Keratinocyte (primary cell): ENCODE data around the gene PAOX. TPM values are rescaled to one million over a fixed set of nuclear protein-coding genes. Genes with fewer than 3 reads are reported as not detected.

ENCODE experiments used
- DNase-seq: peaks from one replicate; pipeline ENCODE4 v3.0.0-alpha.2; 2011; ENCODE audit warnings: low read depth, missing footprints, low spot score
- FAIRE-seq: peaks from 2 replicates; lab custom pipeline; 2011; peaks lifted over from hg19 to GRCh38; lab: Jason Lieb, UNC
- H2AFZ ChIP-seq: 2 replicates; pipeline ENCODE4 v1.6.0; 2012; ENCODE audit warnings: low read length, control low read depth, inconsistent platforms; ENCODE audit not compliant: control insufficient read depth
- H3K27ac ChIP-seq: 2 replicates; pipeline ENCODE4 v1.5.1; 2011; ENCODE audit warnings: low read length; ENCODE audit not compliant: control insufficient read depth, insufficient read depth
- H3K27me3 ChIP-seq: 3 replicates; pipeline ENCODE4 v1.6.0; 2011; ENCODE audit warnings: low read length; ENCODE audit not compliant: control insufficient read depth, insufficient read depth; ENCODE audit errors: extremely low read depth
- H3K36me3 ChIP-seq, 2 experiments: 2 replicates in 1 of 2; 3 replicates in 1 of 2; pipeline ENCODE4 v1.5.1; 2011; ENCODE audit warnings: low read length in 2 of 2, mild to moderate bottlenecking in 1 of 2; ENCODE audit not compliant: control insufficient read depth in 2 of 2, insufficient read depth in 2 of 2; ENCODE audit errors: extremely low read depth in 1 of 2
- H3K4me1 ChIP-seq: 3 replicates; pipeline ENCODE4 v1.5.1; 2011; ENCODE audit warnings: low read length; ENCODE audit not compliant: control insufficient read depth, insufficient read depth; ENCODE audit errors: extremely low read depth
- H3K4me2 ChIP-seq: 3 replicates; pipeline ENCODE4 v1.6.0; 2011; ENCODE audit warnings: low read depth, low read length; ENCODE audit not compliant: control insufficient read depth, insufficient read depth; ENCODE audit errors: extremely low read depth
- H3K4me3 ChIP-seq, 3 experiments: fragments of 200-600 bp in 1 of 3; sonication (generic) in 1 of 3; 2 replicates in 2 of 3; 3 replicates in 1 of 3; pipeline ENCODE4 v1.5.1; 2011 to 2016; ENCODE audit warnings: low read length in 3 of 3, mild to moderate bottlenecking in 3 of 3, control low read depth in 2 of 3, inconsistent platforms in 1 of 3, low read depth in 1 of 3, mixed read lengths in 1 of 3, mixed run types in 1 of 3, moderate library complexity in 1 of 3; ENCODE audit not compliant: control insufficient read depth in 2 of 3, insufficient read depth in 2 of 3; ENCODE audit errors: extremely low read depth in 1 of 3
- H3K79me2 ChIP-seq: 2 replicates; pipeline ENCODE4 v1.6.0; 2012; ENCODE audit warnings: low read length; ENCODE audit not compliant: control insufficient read depth, insufficient read depth
- H3K9ac ChIP-seq: 3 replicates; pipeline ENCODE4 v1.6.0; 2011; ENCODE audit warnings: low read length; ENCODE audit not compliant: control insufficient read depth, insufficient read depth; ENCODE audit errors: extremely low read depth
- H3K9me1 ChIP-seq: 3 replicates; pipeline ENCODE4 v1.6.0; 2011; ENCODE audit warnings: low read length; ENCODE audit not compliant: control insufficient read depth, insufficient read depth; ENCODE audit errors: extremely low read depth
- H3K9me3 ChIP-seq: 2 replicates; pipeline ENCODE4 v1.5.1; 2012; ENCODE audit warnings: low read depth, low read length; ENCODE audit not compliant: control insufficient read depth
- H4K20me1 ChIP-seq: 3 replicates; pipeline ENCODE4 v1.6.0; 2011; ENCODE audit warnings: low read length; ENCODE audit not compliant: control insufficient read depth, insufficient read depth; ENCODE audit errors: extremely low read depth
- CTCF ChIP-seq, 3 experiments: IDR thresholded peaks in 1 of 3; conservative IDR thresholded peaks in 1 of 3; optimal IDR thresholded peaks in 1 of 3; 2 replicates in 2 of 3; 3 replicates in 1 of 3; pipeline versions ENCODE3 to v1.5.1; 2011; ENCODE audit warnings: low read length in 3 of 3, mild to moderate bottlenecking in 3 of 3, moderate library complexity in 2 of 3, control low read depth in 1 of 3, inconsistent platforms in 1 of 3; ENCODE audit not compliant: insufficient read depth in 2 of 3; ENCODE audit errors: extremely low read depth in 1 of 3
- EZH2 ChIP-seq: IDR thresholded peaks from one replicate; pipeline ENCODE4 v1.6.1; 2012; ENCODE audit warnings: inconsistent platforms, mild to moderate bottlenecking, low read length, moderate library complexity
- dilution Hi-C: fragments of 300-500 bp; cut with MboI; formaldehyde crosslinking; loops from one replicate; pipeline ENCODE4 v1.7.0; 2020; ENCODE audit warnings: low sequenced_read_pairs; ENCODE audit not compliant: extremely low pct_ligation_motif_present
- polyA plus RNA-seq, 5 experiments: library from polyadenylated mRNA; depleted of rRNA in 3 of 5; stranded (reverse) in 3 of 5; stranded (forward) in 1 of 5; unstranded in 1 of 5; fragments of >200 nt; gene quantifications; 1 replicate in 1 of 5; 2 replicates in 3 of 5; 3 replicates in 1 of 5; pipeline versions ENCODE4 v1.2.1 to v1.2.3, GENCODE V29; 2011 to 2012; ENCODE audit warnings: missing spikeins in 2 of 5, low read depth in 1 of 5, low replicate concordance in 1 of 5
- small RNA-seq, 3 experiments: library from RNA; depleted of rRNA; stranded (forward); fragments of <200 nt; gene quantifications; one replicate each; pipeline ENCODE3, GENCODE V24; 2012; ENCODE audit warnings: low read depth in 3 of 3, low replicate concordance in 1 of 3; ENCODE audit not compliant: insufficient read length in 3 of 3

PAOX gene
- polyA plus RNA-seq, 1 donor (not counting 4 experiments of a cell fraction or from before 2014, with no cell fraction given) = 2.6 TPM

GRCh38 chr10:133440633-133441285 is 61.7 kb downstream of the PAOX start:
- Histone ChIP-seq H3K4me3 (no peak overlapping the region), H3K36me3 (no peaks in the 10 kb centered on the region), H2AFZ (no peak overlapping the region), H3K4me2 (no peak overlapping the region), H3K9me1 (no peaks in the 10 kb centered on the region), H3K9me3 (peaks cover 6% of the 10 kb centered on the region), H4K20me1 (no peaks in the 10 kb centered on the region), H3K79me2 (no peaks in the 10 kb centered on the region), H3K27me3 (no peaks in the 10 kb centered on the region), H3K27ac (no peak overlapping the region), H3K4me1 (no peaks in the 10 kb centered on the region), H3K9ac (no peak overlapping the region)
- FAIRE-seq = no peak
- no peak for DNase-seq
- dilution Hi-C loops = no loop called here
- no peak for TF ChIP-seq EZH2
- no peak for TF ChIP-seq CTCF (optimal IDR thresholded peaks at IDR 0.05 in 1 of 3, IDR thresholded peaks at IDR 0.05 in 1 of 3, conservative IDR thresholded peaks at IDR 0.05 in 1 of 3; ENCODE audit: extremely low read depth in 1 of 3, insufficient read depth in 2 of 3, low read length in 3 of 3)

Small RNAs within 50 kb of the gene (small RNA-seq; reads per million reads assigned to genes)
- gene AL360181.4 = 0 reads per million in 3 experiments
- 0 reads per million in 3 experiments for gene BANF1P2
- gene MIR3944 = 0.20 to 1.5 (median 0.33) reads per million in 3 experiments

Other genes starting within 250 kb of the PAOX start
- 0.02 to 0.32 TPM (median 0.20 TPM) in 3 replicates for gene KNDC1, start 219.0 kb upstream of the PAOX start, polyA plus RNA-seq
- not detected in 3 replicates for gene UTF1, start 149.0 kb upstream of the PAOX start, polyA plus RNA-seq
- not detected in 3 replicates for gene VENTX, start 141.4 kb upstream of the PAOX start, polyA plus RNA-seq
- gene ADAM8, start 102.4 kb upstream of the PAOX start, polyA plus RNA-seq = 24.9 to 55.4 TPM (median 42.0 TPM) in 3 replicates
- 38.0 to 55.8 TPM (median 48.2 TPM) in 3 replicates for gene TUBGCP2, start 70.4 kb upstream of the PAOX start, polyA plus RNA-seq
- gene ZNF511, start 70.3 kb upstream of the PAOX start, polyA plus RNA-seq = 15.3 to 22.0 TPM (median 20.2 TPM) in 3 replicates
- not detected in 3 replicates for gene CALY, start 42.4 kb upstream of the PAOX start, polyA plus RNA-seq
- not detected in 3 replicates for gene PRAP1, start 31.9 kb upstream of the PAOX start, polyA plus RNA-seq
- gene FUOM, start 21.2 kb upstream of the PAOX start, polyA plus RNA-seq = 11.3 to 15.5 TPM (median 14.2 TPM) in 3 replicates
- 18.1 to 73.9 TPM (median 27.1 TPM) in 3 replicates for gene ECHS1, start 5.9 kb upstream of the PAOX start, polyA plus RNA-seq
- 30.8 to 36.9 TPM (median 31.6 TPM) in 3 replicates for gene MTG1, start 14.9 kb downstream of the PAOX start, polyA plus RNA-seq
- gene SPRN, start 45.4 kb downstream of the PAOX start, polyA plus RNA-seq = 0.01 to 0.04 TPM (median 0.02 TPM) in 3 replicates
- gene SCART1, start 74.7 kb downstream of the PAOX start, polyA plus RNA-seq = 0.58 to 0.75 TPM (median 0.70 TPM) in 3 replicates
- 0.73 to 0.77 TPM (median 0.77 TPM) in 3 replicates for gene CYP2E1, start 148.1 kb downstream of the PAOX start, polyA plus RNA-seq
- gene SYCE1, start 186.3 kb downstream of the PAOX start, polyA plus RNA-seq = not detected in 3 replicates
- gene FRG2B, start 247.5 kb downstream of the PAOX start, polyA plus RNA-seq = not detected in 3 replicates